ENCODE results near the gene PYGM.

Gene PYGM

DNA sequence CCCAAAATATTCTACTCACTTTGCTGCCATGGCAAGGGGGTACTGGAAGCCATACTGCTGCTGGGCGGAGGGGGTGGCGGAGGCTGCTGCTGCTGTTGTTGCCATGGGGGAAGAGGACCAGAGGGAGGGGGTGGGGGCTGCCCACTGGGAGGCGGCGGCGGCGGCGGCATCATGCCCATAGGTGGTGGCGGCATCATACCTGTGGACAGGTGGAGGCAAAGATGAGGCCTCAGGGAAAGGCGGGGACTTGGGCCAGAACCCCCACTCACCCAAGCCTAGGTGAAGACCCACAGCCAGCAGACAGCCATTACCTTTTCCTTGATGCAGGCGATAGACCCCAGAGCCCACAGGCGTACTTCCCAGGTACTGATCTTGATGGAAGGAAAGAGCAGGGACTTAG lies 7.1 kb upstream of the PYGM start:
- DNase-seq = no peak

GRCh38 chr11:64765851-64766665 lies 6.3 kb upstream of the PYGM start:
- DNase-seq = no peak

GRCh38 chr11:64765291-64765850 lies 5.6 kb upstream of the PYGM start:
- DNase-seq = no peak

DNA sequence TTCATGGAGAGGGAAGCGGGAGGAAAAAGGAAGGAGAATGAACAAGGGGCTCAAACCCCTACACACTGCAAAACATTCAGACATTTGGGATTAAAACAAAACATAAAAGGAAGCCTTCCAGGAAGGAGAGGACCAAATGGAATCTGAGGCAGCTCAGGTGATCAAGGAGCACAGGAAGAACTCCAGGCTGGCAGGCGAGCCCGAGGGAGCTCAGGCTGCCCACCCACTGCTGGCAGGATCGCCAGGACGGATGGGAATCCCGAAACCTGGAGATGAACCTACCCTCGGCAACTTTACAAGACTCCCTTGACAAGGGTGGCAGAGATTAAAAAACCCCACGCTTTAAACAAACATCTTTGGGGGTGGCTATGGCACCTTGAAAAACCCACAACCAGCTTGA lies 5.0 kb upstream of the PYGM start:
- no peak for DNase-seq

GRCh38 chr11:64764040-64764611 lies 4.4 kb upstream of the PYGM start:
- no peak for DNase-seq

DNA sequence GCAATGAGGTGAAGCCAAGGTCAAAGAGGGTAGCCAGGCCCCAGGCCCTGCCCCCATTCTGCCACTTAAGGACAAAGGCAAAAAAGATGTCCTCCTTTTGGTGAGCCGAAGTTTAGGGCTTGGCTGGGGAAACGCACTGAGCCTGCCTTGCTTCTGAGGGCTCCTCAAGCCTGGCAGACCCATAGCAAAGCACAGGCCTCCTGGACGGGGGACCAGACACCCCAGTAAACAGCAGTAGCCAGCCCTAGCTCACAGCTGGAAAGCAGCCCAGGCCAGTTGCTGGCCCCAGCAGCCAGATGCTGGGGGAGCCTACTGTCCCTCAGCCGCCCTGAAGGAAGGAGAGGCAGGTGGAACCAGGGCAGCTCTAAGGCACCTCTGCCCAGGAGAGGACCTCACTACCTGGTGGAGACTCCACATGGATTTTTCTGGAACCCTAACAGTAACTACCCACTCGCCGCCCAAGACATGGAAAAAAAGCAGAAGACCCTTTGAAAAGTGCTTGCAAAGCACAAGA lies 3.8 kb upstream of the PYGM start:
- DNase-seq = no peak

GRCh38 chr11:64762674-64763525 lies 3.1 kb upstream of the PYGM start:
- DNase-seq = no peak

DNA sequence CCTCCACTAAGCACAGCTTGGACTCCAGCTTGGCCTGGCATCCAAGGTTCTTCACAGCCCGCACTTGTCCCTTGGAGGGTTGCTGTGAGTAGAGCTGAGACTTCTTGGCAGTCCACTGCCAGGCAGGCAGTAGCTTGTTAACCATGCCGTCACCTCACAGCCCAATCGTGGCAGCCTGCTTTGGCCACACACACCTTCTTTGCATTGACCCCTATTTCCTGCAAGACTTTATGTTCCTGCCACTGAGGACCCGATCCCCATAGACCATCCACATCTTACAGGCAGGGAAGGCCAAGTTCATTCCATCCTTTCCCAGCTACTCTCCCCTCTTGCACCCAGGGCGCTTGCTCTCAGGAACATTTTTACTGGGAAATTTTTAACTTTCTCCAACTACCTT lies 2.5 kb upstream of the PYGM start:
- DNase-seq = no peak

GRCh38 chr11:64760759-64761420 lies 1.1 kb upstream of the PYGM start:
- DNase-seq = no peak

DNA sequence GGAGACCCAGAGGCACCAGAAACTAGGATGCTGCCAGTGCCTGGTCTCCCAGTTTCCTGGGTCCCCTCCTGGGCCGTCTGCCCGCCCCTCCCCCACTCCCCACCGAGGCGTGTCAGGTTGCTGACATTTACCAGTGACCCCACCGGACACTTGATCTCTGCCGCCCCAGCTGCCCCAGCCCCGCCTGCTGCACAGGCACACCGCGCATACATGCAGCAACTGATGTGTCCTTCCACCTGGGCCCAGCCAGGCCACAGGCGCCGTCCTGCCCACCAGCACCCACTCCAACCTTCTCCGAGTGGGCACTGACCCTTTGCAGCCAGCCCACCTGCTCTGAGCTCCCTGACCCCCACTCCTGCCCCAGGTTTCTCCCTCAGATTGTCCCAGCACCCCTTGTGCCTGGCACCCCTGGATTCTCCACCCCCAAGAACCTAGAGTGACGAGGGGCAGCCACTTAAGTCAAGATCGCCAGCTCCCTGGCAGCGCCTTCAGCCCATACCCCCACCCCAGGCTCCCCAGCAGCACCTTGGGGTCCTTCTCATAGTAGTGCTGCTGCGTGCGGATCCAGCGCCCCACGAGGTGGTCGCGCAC lies 548 bp downstream of the PYGM start:
- no peak for DNase-seq

DNA sequence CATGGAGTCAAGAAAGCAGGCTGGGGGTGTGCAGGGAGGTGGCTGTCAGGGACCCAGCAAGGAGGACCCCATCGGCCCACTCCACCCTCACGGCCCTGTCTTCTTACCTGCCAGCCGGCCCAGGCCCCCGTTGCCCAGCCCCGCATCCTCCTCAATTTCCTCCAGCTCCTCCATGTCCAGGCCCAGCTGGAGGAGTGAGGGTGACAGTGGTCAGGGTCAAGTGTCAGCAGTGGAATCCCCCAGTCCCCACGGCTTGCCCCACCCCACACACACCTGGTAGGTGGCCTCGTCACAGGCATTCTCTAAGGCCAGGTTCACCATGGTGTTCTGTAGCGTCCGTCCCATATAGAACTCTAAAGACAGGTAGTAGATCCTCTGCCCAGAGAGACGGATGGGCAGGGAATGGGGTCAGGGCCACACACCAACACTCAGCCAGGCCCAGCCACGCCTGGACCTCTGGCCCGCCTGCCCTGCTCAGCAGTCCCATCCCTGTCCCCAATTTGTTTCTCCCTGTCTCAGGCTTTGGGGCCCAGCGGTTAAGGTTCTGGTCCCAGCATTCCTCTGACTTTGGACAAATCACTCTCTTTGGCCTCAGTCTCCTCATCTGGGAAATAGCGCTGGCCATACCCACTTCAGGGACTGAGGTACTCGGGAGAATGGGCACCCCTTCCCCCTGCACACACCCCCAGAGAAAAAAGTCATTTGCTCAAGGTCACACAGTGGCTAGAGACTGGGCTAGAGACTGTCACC lies 1.3 kb downstream of the PYGM start:
- DNase-seq = no peak

DNA sequence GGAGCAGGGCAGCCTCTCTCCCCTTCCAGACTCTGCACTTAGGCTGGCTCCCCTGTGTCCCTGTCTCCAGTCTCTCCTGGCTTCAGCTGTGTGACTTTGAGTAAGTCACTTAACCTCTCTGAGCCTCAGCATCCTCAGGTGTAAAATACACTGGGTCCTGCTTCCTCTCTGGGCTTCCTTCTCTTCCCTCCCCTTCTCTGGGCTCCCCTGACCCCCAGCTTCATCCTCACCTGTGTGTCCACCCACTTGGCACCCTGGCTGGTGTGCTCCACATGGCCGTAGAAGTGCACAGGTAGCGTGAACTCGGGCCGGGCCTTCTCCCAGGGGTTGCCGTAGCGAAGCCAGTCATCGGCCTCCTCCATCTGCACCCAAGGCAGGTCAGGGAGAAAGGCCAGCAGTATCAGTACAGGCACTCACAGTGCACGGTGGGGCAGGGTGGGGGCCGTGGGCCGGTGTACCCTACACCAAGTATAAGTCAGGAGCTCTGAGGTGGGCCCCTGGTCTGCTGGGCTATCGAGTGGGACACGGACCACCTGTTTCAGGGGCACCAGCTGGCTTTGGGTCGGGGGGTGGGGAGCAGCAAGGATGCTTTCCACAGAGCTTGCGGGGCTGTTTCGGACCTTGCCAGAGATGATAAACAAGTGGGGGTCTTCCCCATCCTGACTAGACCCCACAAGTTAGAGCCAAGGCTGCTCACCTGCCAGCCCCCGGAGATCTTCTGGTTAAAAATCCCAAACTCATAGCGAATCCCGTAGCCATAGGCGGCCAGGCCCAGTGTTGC lies 2.0 kb downstream of the PYGM start:
- DNase-seq = no peak

DNA sequence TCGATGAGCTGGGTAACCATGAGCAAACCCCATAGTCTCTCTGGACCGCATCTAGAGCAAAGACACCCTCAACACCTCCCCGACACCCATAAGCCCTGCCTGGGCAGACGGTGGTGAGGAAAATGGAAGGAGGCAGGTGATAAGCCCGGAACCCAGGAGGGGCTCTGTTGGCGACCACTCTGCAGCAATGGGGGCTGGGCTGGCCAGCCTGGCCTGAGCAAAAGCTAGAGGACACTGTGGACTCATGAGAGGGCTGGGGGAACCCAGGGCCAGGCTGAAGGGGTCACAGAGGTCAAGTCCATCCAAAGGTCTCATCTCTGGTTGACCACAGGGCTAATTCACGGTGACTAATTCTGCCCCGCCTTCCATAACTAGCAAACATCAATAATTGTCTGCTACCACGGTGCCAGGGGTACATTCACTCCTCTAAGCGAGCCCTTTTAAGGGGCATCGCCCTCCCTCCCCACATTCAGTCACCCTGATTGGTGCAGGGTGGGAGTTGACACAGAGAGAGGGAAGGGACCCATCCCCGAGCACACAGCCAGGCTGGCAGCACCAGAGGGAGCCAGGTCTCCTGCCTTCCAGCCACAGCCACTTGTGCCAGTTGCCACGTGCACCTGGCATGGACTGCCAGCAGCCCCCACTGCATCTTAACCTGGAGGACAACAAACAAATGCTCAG lies 4.0 kb downstream of the PYGM start:
- DNase-seq = no peak

GRCh38 chr11:64754919-64755662 lies 4.7 kb downstream of the PYGM start:
- DNase-seq = no peak

- DNase-seq = no peak
These were observed 5.5 kb downstream of the PYGM start for GRCh38 chr11:64754124-64754918.

- DNase-seq = no peak
These were observed 6.2 kb downstream of the PYGM start for GRCh38 chr11:64753380-64754123.

DNA sequence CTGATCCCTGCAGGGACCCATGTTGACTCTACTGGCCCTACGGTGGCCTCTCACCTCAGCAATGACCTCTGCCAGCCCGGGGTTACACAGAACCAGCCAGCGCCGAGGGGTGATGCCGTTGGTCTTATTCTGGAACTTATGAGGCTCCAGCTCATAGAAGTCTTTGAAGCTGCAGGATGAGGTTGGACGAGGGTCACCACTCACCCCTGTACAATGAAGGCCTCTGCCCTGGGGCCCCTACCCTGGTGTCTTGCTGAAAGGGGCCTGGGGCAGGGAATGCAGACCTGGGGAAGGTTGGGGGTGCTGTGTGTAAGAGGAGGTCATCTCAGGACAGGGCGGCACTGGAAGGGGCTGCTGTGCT lies 6.8 kb downstream of the PYGM start:
- no peak for DNase-seq
